NCI-H748 (cell line): ENCODE results near the gene CCDC61.

ENCODE experiments used
- DNase-seq: peaks from one replicate; lab custom pipeline; 2025; ENCODE audit not compliant: unreplicated experiment; lab: John Stamatoyannopoulos, UW

The CCDC61 gene

DNA sequence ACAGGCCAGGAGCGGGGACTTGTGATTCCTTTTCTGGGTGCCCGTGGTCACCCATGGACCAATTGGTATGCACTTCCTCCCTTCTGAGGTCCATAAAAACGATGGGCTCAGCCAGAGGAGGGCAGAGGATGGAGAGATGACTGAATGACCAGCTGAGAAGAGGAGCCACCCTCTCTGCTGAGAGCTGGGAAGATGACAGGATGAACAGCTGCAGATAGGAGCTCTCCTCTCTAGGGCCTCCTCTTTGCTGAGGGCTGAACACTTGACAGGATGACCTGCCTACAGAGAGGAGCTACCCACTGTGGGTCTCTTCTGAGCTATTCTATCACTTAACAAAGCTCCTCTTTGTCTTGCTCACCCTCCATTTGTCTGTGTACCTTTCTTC lies 41.5 kb downstream of the CCDC61 start:
- DNase-seq = no peak

DNA sequence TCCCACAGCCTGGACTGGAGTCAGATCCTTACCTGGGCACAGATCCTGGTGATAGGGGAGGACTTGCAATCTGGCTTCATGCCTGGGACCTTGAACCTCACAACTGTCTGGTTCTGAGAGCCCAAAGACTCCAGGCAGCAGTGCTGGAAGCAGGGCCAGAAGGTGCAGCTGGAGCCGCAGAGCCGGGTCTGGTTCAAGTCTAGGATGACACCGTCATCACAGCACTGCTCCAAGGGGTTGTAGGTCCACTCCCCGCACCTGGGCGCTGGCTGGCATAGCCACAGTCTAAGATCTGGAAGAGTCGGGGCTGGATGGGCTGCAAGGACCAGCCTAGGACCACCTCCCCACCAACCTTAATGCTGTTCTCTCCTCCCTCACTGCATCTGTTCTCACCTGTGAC lies 44.9 kb downstream of the CCDC61 start:
- no peak for DNase-seq

DNA sequence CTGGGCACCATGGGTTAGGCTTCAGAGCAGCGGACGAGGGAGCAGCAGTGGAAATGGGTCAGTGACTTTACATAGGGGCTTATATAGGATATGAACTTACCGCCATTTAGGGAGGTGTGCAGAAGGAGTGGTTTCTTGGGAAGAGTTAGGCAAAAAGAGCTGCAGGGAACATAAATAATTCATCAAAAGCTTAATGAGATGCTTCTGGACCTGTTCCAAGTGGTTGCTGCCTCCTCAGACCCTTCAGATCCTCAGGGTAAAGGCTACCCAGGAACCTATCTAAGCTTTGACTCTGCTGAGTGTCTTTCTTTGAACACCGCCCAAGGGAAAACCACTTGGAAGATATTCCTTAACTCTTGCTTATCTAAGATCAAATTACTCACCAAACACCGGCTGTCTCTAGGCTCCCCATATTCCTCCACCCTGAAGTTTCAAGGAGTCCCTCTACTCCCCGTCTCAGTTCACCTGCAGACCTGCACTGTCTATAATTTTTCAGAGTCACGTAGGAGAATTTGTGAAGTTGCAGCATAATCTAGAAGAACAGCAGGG lies 45.8 kb downstream of the CCDC61 start, which contains the start of gene IGFL4:
Gene IGFL4 (minus strand): TSS at position 51 of the 549 bp plus-strand sequence. CDS start 40 bp downstream, at position 11.
- peak; percentile 62 for DNase-seq

DNA sequence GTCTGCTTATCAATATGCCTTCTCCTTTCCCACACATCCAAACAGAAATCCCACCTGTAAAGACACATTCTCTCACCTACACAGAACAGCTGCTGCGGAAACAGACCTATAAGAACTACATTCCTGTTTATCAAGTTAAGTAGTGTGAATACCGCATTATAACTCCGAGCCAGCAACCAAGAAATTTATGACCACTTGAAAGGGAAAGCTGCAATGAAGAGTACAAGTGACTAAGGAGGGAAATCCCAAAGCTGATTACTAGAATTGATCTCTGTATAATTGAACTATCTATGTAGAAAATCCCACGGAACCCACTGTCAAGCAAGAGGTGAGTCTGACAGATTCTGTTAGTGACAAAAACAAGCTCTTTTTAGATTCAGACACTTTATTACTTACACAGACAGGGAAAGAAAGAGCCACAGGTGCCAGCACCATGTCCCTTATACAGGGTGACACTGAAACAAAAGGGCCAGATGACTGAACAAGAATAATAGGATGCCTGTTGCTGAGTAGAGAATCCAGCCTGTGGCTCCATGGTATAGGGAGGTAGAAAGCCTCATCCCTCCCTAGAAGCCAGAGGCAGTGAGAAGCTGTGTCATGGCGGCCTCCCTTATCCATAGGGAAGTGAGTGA lies 47.1 kb downstream of the CCDC61 start:
- no peak for DNase-seq

DNA sequence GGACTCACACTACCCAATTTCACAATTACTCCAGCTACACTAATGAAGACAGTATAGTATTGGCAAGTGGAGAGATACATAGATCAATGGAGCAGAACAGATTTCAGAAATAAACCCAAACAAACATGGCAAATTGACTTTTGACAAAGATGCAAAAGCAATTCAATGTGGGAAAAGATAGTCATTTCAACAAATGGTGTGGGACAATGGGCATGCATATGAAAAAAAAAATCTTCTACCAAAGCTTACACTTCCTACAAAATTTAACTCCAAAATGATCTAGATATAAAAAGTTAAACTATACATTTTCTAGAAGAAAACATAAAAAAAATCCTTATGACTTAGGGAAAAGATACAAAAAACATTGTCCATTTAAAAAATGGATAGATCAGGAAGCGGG lies 48.3 kb downstream of the CCDC61 start:
- DNase-seq = no peak

DNA sequence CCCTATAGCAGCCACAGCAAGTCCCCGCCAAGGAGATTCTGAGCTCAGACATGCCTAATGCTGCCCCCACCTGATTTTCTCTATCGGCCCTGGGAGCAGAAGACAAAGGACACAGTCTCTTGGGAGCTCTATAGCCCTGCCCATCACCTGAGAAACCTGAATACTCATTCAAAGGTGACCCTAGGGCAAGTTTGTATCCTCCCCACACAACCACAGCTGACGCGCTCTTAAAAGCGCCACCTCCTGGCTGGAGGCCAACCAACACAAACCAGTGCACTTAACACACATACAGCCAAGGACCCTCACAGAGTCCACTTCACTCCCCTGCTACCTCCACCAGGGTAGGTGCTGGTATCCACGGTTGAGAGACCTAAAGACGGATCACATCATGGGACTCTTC lies 54.3 kb downstream of the CCDC61 start:
- DNase-seq = peak; percentile 92

DNA sequence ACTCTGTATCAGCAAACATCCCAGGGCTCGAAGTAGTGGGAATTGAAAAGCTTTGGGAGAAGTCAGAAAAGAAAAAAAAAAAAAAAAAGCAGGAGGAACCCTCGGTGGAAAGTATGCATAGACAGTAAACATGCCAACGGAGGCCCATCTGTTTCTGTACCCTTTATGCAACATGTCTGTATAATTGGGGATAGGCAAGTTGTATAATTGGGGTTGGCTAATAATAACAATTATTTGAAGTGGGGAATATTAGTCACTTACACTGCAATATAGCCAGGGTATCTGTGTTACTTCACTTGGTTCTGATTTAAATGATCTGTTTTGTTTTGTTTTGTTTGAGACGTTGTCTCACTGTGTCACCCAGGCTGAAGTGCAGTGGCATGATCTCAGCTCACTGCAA lies 57.6 kb downstream of the CCDC61 start:
- DNase-seq = no peak

DNA sequence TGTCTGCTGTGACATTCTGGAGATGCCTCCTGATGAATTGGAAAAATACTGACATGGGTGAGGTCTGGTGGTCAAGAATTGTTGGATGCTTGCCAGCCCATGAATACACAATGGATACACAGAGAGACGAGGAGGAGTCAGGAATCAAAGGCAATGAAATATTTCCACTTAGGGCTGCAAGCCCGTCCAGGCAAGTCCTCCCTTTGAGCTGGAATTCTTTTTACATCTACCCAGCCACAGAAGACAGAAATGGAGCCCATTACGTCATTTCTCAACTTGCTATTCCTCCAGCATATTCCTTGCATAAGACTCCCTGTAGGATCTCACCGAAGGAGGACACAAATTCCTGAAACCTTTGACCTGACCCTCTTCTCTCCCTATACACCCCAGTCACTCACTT lies 61.3 kb downstream of the CCDC61 start:
- peak; percentile 84 for DNase-seq

DNA sequence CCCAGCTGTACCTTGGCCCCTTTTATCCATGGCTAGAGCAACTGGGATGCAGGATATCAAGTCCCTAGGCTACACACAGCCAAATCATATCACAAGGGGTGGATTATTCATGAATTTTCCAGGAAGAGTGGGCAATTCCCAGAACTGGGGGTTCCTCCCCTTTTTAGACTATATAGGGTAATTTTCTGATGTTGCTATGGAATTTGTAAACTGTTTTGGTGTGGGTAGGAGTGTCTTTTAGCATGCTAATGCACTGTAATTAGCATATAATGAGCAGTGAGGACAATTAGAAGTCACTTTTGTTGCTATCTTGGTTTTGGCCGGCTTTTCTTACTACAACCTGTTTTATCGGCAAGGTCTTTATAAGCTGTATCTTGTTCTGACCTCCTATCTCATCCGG lies 63.5 kb downstream of the CCDC61 start:
- no peak for DNase-seq

DNA sequence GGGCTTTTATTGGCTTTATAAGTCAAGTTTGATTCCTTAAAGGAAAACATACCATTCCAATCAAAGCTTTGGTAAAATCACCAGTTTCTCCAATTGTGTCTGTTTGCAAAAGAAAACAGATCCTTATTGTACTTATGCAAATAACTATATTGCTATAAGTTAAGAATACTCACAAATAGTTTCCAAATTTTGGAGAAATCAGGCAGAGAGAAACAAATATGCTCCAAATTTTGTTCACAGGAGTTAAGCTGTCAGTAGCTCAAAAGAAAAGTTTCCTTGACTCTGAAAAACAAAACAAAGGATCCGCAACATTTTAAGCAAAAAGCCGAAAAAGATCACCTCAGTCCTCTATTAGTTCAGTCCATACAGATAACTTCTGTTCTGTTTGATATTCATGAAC lies 64.7 kb downstream of the CCDC61 start:
- no peak for DNase-seq

DNA sequence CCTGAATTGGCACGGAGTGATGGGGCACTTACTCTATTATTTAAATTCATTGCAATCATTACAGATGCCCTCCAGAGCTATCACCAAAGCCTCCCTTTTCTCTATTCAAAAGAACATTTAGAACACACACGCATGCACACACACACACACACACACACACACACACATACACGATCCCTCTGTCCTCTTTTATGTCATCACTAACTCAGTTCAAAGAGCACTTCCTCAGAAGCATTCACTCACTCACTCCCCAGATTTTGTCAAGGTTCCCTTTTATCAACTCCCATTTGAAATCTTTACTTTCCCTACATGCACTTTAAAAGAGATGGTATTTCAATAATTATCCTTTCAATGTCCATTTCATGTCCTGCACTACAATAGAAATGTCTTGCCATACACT lies 67.9 kb downstream of the CCDC61 start:
- DNase-seq = no peak

DNA sequence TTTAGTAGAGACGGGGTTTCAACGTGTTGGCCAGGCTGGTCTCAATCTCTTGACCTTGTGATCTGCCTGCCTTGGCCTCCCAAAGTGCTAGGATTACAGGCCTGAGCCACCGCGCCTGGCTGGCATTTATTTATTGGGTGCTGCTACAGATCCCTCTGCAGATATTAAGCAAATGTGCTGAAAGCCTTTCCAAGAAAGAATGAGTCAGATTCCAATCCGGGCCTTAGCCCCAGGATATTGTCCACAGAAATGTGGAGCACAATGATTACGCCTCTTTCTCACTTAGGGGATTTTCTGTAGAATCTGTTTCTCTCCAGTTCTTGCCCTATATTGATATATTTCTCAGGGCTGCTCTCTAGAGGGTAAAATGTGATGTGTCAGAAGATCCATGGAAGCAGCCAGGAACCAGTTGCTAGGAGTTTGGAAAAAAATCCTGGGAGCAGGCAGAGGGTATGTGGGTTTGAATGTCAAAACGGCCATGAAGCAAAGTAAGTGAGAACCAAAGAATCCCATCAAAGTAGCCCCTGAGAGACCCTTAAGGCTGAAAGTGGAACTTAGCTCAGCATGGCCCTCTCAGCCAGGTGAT lies 70.3 kb downstream of the CCDC61 start:
- DNase-seq = no peak

DNA sequence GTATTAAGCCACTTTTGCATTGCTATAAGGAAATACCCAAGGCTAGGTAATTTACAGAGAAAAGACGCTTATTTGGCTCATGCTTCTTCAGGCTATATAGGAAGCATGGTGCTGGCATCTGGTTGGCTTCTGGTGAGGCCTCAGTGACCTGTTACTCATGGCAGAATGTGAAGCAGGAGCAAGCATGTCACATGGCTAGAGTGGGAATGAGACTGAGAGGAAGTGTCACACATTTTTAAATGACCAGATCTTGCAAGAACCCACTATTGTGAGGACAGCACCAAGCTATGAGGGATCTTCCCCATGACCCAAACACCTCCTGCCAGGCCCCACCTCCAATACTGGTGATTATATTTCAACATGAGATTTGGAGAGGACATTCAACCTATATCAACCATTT lies 71.2 kb downstream of the CCDC61 start:
- no peak for DNase-seq

DNA sequence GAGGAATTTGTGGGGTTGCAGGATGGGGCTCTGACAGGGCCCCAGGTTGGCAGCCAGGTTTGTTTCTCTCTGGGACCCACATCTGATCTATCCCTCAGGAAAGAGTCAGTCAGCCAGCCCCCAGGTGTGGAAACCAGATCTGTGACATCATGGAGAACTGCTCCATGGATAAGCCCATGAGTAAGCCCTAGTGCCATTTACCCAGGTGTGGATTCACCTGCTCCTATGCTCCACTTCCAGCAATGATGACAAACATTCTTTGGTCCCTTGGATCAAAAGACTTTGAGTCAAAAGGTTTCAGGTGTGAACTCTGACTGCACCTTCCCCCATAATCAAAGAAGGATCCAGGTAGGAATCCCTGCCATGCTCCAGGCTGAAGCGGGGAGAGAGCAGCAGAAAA lies 72.4 kb downstream of the CCDC61 start:
- DNase-seq = no peak
